HCT116 (cell line): ENCODE measurements around the gene IYD. TPM values are rescaled to one million over a fixed set of nuclear protein-coding genes. Genes with fewer than 3 reads are reported as not detected.
A peak's percentile ranks its signal among the peaks of the same experiment; 100 is the strongest.

Experiments used
- ATAC-seq: fragments of 200-7000 bp; cut with Tn5 transposase; 2 replicates; pipeline ENCODE4 v1.9.1; 2020; ENCODE audit warnings: mild to moderate bottlenecking, moderate library complexity
- BruUV-seq: library from RNA; stranded (reverse); fragments of 400-500 nt; replicated peaks from 2 replicates; lab custom pipeline; 2021; lab: Mats Ljungman, UMichigan
- CTCF ChIA-PET: fragments of 300-600 bp; sonication (Branson Sonifier 250); formaldehyde crosslinking; loops from one replicate; lab custom pipeline; 2021; ENCODE audit warnings: antibody characterized with exemption; lab: Charles Lee
- POLR2A ChIA-PET: fragments of 300-600, 350-600 bp; sonication (Branson Sonifier 250); formaldehyde crosslinking; loops from one replicate; lab custom pipeline; 2021; ENCODE audit warnings: antibody characterized with exemption; lab: Charles Lee
- RAD21 ChIA-PET, 2 experiments: fragments of 300-600 bp; sonication (Branson Sonifier 250); formaldehyde crosslinking; loops; one replicate each; lab custom pipeline; 2023; ENCODE audit warnings: low total read pairs in 2 of 2; ENCODE audit not compliant: uncharacterized antibody in 2 of 2, unreplicated experiment in 2 of 2, low non-redundant PET in 1 of 2; lab: Charles Lee
- DNase-seq: peaks from one replicate; pipeline ENCODE4 v3.0.0-alpha.2; 2010; ENCODE audit warnings: low read depth, low spot score
- H2AFZ ChIP-seq: fragments of 200-600 bp; shearing (Covaris generic), sonication (generic); 2 replicates; pipeline ENCODE4 v1.6.1; 2017; ENCODE audit warnings: low read depth, mixed run types, mixed read lengths, antibody characterized with exemption, low read length; ENCODE audit not compliant: poor library complexity, severe bottlenecking
- H3K27ac ChIP-seq: 2 replicates; pipeline ENCODE4 v1.5.1; 2012; ENCODE audit warnings: low read depth, low read length
- H3K27me3 ChIP-seq: fragments of 200-600 bp; sonication (generic); 2 replicates; pipeline ENCODE4 v1.6.1; 2016; ENCODE audit warnings: mixed run types, low read length, mixed read lengths; ENCODE audit not compliant: insufficient read depth
- H3K36me3 ChIP-seq, 2 experiments: fragments of 200-500 bp in 1 of 2; fragments of 200-600 bp in 1 of 2; sonication (Bioruptor generic) in 1 of 2; sonication (generic) in 1 of 2; 2 replicates each; pipeline versions ENCODE4 v1.5.1 to v1.6.1; 2014 to 2016; ENCODE audit warnings: low read length in 2 of 2, inconsistent platforms in 1 of 2, mixed read lengths in 1 of 2, mixed run types in 1 of 2; ENCODE audit not compliant: insufficient read depth in 2 of 2, control insufficient read depth in 1 of 2
- H3K4me1 ChIP-seq, 2 experiments: fragments of 200-600 bp in 1 of 2; sonication (generic) in 1 of 2; 2 replicates each; pipeline versions ENCODE4 v1.5.1 to v1.6.1; 2012 to 2017; ENCODE audit warnings: low read length in 2 of 2, inconsistent platforms in 1 of 2, mild to moderate bottlenecking in 1 of 2, mixed read lengths in 1 of 2, mixed run types in 1 of 2, moderate library complexity in 1 of 2; ENCODE audit not compliant: insufficient read depth in 2 of 2, control insufficient read depth in 1 of 2
- H3K4me2 ChIP-seq: fragments of 200-600 bp; sonication (generic); 2 replicates; pipeline ENCODE4 v1.6.1; 2017; ENCODE audit warnings: mixed run types, low read length, mixed read lengths
- H3K4me3 ChIP-seq, 2 experiments: fragments of 200-600 bp in 1 of 2; sonication (generic) in 1 of 2; replicated peaks in 1 of 2; 2 replicates each; pipeline ENCODE4 v1.5.1; 2011 to 2016; ENCODE audit warnings: low read length in 2 of 2, control low read depth in 1 of 2, low read depth in 1 of 2, mild to moderate bottlenecking in 1 of 2, mixed read lengths in 1 of 2, mixed run types in 1 of 2
- H3K79me2 ChIP-seq: fragments of 200-600 bp; sonication (generic); 2 replicates; pipeline ENCODE4 v1.6.1; 2017; ENCODE audit warnings: mild to moderate bottlenecking, mixed run types, low read length, moderate library complexity, mixed read lengths; ENCODE audit not compliant: insufficient read depth
- H3K9ac ChIP-seq: fragments of 200-600 bp; sonication (generic); 2 replicates; pipeline ENCODE4 v1.6.1; 2016; ENCODE audit warnings: low read length, mixed read lengths
- H3K9me2 ChIP-seq: fragments of 200-600 bp; sonication (generic), shearing (Covaris generic); 2 replicates; pipeline ENCODE4 v1.6.1; 2017; ENCODE audit warnings: mixed run types, mild to moderate bottlenecking, moderate library complexity; ENCODE audit not compliant: insufficient read depth
- H3K9me3 ChIP-seq, 2 experiments: fragments of 200-500 bp in 1 of 2; fragments of 200-600 bp in 1 of 2; sonication (Bioruptor generic) in 1 of 2; sonication (generic) in 1 of 2; 2 replicates each; pipeline ENCODE4 v1.6.1; 2014 to 2017; ENCODE audit warnings: low read length in 2 of 2, mixed read lengths in 2 of 2, inconsistent platforms in 1 of 2, low read depth in 1 of 2, mild to moderate bottlenecking in 1 of 2, mixed run types in 1 of 2, moderate library complexity in 1 of 2; ENCODE audit not compliant: control insufficient read depth in 1 of 2, insufficient read depth in 1 of 2
- H4K20me1 ChIP-seq: fragments of 200-600 bp; sonication (generic), shearing (Covaris generic); 2 replicates; pipeline ENCODE4 v1.6.1; 2017; ENCODE audit warnings: mixed run types, mild to moderate bottlenecking, moderate library complexity; ENCODE audit not compliant: insufficient read depth
- ATF3 ChIP-seq: IDR thresholded peaks from 2 replicates; pipeline ENCODE4 v1.6.1; 2012
- CBX3 ChIP-seq: IDR thresholded peaks from 2 replicates; pipeline ENCODE4 v1.6.1; 2012; ENCODE audit warnings: low read depth
- EZH2 ChIP-seq: fragments of 200-600 bp; sonication (generic); IDR thresholded peaks from 2 replicates; pipeline ENCODE4 v1.6.1; 2017; ENCODE audit warnings: antibody characterized with exemption, mixed run types
- EZH2phosphoT487 ChIP-seq: fragments of 200-600 bp; IDR thresholded peaks from 2 replicates; pipeline ENCODE4 v1.6.1; 2018; ENCODE audit warnings: antibody characterized with exemption, borderline replicate concordance
- FOSL1 ChIP-seq: IDR thresholded peaks from 2 replicates; pipeline ENCODE4 v1.6.1; 2012; ENCODE audit warnings: low read depth
- JUND ChIP-seq: IDR thresholded peaks from 2 replicates; pipeline ENCODE4 v1.6.1; 2012
- POLR2AphosphoS5 ChIP-seq: IDR thresholded peaks from 2 replicates; pipeline ENCODE4 v1.6.1; 2011; ENCODE audit warnings: mild to moderate bottlenecking, low read depth, low read length, moderate library complexity
- SRF ChIP-seq: IDR thresholded peaks from 2 replicates; pipeline ENCODE4 v1.6.1; 2012; ENCODE audit warnings: low read depth
- YY1 ChIP-seq: IDR thresholded peaks from 2 replicates; pipeline ENCODE4 v1.6.1; 2011; ENCODE audit warnings: low read length, low read depth, moderate library complexity, mild to moderate bottlenecking; ENCODE audit not compliant: insufficient replicate concordance; ENCODE audit errors: extremely low read depth
- ZFX ChIP-seq: fragments of 450-650 bp; IDR thresholded peaks from 2 replicates; pipeline ENCODE4 v1.6.1; 2017
- ZNF274 ChIP-seq: fragments of 200-500 bp; sonication (Bioruptor generic); IDR thresholded peaks from 2 replicates; pipeline ENCODE4 v1.6.1; 2014; ENCODE audit warnings: mild to moderate bottlenecking, low read depth, low read length, inconsistent platforms
- intact Hi-C: fragments of 100-400 bp; cut with micrococcal nuclease; formaldehyde crosslinking; loops from 2 replicates; pipeline ENCODE4 v1.10.0; 2022
- total RNA-seq: library from RNA; stranded (reverse); gene quantifications from one replicate; pipeline ENCODE4 v1.2.1, GENCODE V29; 2021; ENCODE audit not compliant: unreplicated experiment
- TF ChIP-seq, protein P1 (sequence below): IDR thresholded peaks from 2 replicates; pipeline ENCODE4 v1.6.1; 2011; ENCODE audit warnings: mild to moderate bottlenecking, low read length, moderate library complexity; ENCODE audit not compliant: insufficient replicate concordance; ENCODE audit errors: extremely low read depth
- TF ChIP-seq, protein P2 (sequence below): IDR thresholded peaks from 2 replicates; pipeline ENCODE4 v1.6.1; 2012; ENCODE audit warnings: low read depth

Gene IYD
- total RNA-seq, 1 experiment from 2014 or later: not detected

- Histone ChIP-seq H4K20me1 (no peaks in the 10 kb centered on the region), H3K4me2 (no peak overlapping the region), H3K9ac (no peak overlapping the region), H3K9me2 (no peaks in the 10 kb centered on the region), H2AFZ (peak overlapping the region; percentile 9), H3K4me1 (peaks cover 0 to 3% of the 10 kb centered on the region in 2 experiments; a peak in 1 of 4 replicates), H3K79me2 (no peaks in the 10 kb centered on the region), H3K27me3 (no peaks in the 10 kb centered on the region), H3K4me3 (no peak overlapping the region), H3K36me3 (no peaks in the 10 kb centered on the region), H3K27ac (no peak overlapping the region), H3K9me3 (no peaks in the 10 kb centered on the region)
- ATAC-seq: no peak
- POLR2A ChIA-PET: no interaction called here
- DNase-seq: no peak
- RAD21 ChIA-PET: no interaction called here
- TF ChIP-seq, protein P1, sequence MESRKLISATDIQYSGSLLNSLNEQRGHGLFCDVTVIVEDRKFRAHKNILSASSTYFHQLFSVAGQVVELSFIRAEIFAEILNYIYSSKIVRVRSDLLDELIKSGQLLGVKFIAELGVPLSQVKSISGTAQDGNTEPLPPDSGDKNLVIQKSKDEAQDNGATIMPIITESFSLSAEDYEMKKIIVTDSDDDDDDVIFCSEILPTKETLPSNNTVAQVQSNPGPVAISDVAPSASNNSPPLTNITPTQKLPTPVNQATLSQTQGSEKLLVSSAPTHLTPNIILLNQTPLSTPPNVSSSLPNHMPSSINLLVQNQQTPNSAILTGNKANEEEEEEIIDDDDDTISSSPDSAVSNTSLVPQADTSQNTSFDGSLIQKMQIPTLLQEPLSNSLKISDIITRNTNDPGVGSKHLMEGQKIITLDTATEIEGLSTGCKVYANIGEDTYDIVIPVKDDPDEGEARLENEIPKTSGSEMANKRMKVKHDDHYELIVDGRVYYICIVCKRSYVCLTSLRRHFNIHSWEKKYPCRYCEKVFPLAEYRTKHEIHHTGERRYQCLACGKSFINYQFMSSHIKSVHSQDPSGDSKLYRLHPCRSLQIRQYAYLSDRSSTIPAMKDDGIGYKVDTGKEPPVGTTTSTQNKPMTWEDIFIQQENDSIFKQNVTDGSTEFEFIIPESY: no peak
- TF ChIP-seq, protein P2, sequence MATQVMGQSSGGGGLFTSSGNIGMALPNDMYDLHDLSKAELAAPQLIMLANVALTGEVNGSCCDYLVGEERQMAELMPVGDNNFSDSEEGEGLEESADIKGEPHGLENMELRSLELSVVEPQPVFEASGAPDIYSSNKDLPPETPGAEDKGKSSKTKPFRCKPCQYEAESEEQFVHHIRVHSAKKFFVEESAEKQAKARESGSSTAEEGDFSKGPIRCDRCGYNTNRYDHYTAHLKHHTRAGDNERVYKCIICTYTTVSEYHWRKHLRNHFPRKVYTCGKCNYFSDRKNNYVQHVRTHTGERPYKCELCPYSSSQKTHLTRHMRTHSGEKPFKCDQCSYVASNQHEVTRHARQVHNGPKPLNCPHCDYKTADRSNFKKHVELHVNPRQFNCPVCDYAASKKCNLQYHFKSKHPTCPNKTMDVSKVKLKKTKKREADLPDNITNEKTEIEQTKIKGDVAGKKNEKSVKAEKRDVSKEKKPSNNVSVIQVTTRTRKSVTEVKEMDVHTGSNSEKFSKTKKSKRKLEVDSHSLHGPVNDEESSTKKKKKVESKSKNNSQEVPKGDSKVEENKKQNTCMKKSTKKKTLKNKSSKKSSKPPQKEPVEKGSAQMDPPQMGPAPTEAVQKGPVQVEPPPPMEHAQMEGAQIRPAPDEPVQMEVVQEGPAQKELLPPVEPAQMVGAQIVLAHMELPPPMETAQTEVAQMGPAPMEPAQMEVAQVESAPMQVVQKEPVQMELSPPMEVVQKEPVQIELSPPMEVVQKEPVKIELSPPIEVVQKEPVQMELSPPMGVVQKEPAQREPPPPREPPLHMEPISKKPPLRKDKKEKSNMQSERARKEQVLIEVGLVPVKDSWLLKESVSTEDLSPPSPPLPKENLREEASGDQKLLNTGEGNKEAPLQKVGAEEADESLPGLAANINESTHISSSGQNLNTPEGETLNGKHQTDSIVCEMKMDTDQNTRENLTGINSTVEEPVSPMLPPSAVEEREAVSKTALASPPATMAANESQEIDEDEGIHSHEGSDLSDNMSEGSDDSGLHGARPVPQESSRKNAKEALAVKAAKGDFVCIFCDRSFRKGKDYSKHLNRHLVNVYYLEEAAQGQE: no peak
- TF ChIP-seq EZH2phosphoT487 (no peak), SRF (no peak), CBX3 (no peak), ZFX (no peak), ZNF274 (no peak), ATF3 (no peak), JUND (no peak), FOSL1 (no peak), POLR2AphosphoS5 (no peak), YY1 (no peak), EZH2 (no peak)
- no TSS peak for BruUV-seq
- CTCF ChIA-PET: no interaction called here
- intact Hi-C loops: no loop called here
Observed at GRCh38 chr6:150354754-150355571, 13.8 kb upstream of the IYD start.
